Uterus (tissue), 2 donors: ENCODE results near the gene KIRREL3.

Source experiments
- CTCF ChIP-seq, 4 experiments: fragments of 200-600 bp in 2 of 4; fragments of 450-650 bp in 2 of 4; sonication (generic) in 2 of 4; IDR thresholded peaks; one replicate each; pipeline ENCODE4 v1.5.1; 2016 to 2019; ENCODE audit warnings: antibody characterized with exemption in 4 of 4, mild to moderate bottlenecking in 2 of 4, moderate library complexity in 1 of 4
- POLR2A ChIP-seq, 2 donors: fragments of 450-650 bp; IDR thresholded peaks; one replicate each; pipeline ENCODE4 v1.6.1; 2016; ENCODE audit warnings: antibody characterized with exemption in 2 of 2, mild to moderate bottlenecking in 1 of 2, moderate library complexity in 1 of 2

DNA sequence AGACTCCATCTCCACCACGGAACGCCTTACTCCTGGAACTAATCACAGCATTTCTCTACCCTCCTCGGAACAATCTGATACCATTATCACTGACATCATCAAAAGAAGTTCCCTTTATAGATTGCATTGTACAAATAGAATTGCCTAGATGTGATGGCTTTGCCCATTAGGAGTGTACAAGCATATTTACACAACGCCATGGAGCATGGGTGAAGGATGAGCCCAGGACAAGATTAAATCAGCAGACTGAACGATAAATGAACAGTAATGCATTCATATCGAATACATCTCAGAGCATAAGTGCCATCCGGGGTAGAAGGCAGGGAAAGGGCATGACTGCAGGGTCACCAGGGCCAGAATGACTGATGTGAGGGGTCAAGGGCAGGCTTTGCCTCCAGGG, 57.3 kb downstream of the KIRREL3 start:
- no peak for TF ChIP-seq CTCF (IDR thresholded peaks at IDR 0.05)
- TF ChIP-seq POLR2A (IDR thresholded peaks at IDR 0.05): no peak
